Activated CD4-positive, alpha-beta T cell treated with anti-CD3 and anti-CD28 coated beads, Interleukin-2, amount 10 ng/mL, durations not matched to agents 7 days and 5 days (primary cell): ENCODE data around the gene RELN. TPM values are rescaled to one million over a fixed set of nuclear protein-coding genes. Genes with fewer than 3 reads are reported as not detected.

Experiments used
- CTCF ChIA-PET: fragments of 350-600 bp; sonication (Branson Sonifier 250); formaldehyde crosslinking; loops from one replicate; lab custom pipeline; 2021; ENCODE audit warnings: antibody characterized with exemption; lab: Charles Lee
- POLR2A ChIA-PET: fragments of 350-600 bp; sonication (Branson Sonifier 250); formaldehyde crosslinking; loops from one replicate; lab custom pipeline; 2021; ENCODE audit warnings: antibody characterized with exemption; lab: Charles Lee
- DNase-seq: peaks from one replicate; pipeline ENCODE4 v3.0.0-alpha.2; 2020
- H3K27ac Mint-ChIP-seq: one replicate; pipeline ENCODE4 v1.8.0; 2021; ENCODE audit warnings: mild to moderate bottlenecking, moderate library complexity, mixed read lengths
- H3K27me3 Mint-ChIP-seq: one replicate; pipeline ENCODE4 v1.8.0; 2021; ENCODE audit warnings: mixed read lengths
- H3K36me3 Mint-ChIP-seq: one replicate; pipeline ENCODE4 v1.8.0; 2021; ENCODE audit warnings: low read depth, mixed read lengths
- H3K4me1 Mint-ChIP-seq: one replicate; pipeline ENCODE4 v1.8.0; 2021; ENCODE audit warnings: mixed read lengths
- H3K4me3 Mint-ChIP-seq: one replicate; pipeline ENCODE4 v1.8.0; 2021; ENCODE audit warnings: mild to moderate bottlenecking, moderate library complexity, mixed read lengths
- H3K9me3 Mint-ChIP-seq: one replicate; pipeline ENCODE4 v1.8.0; 2021; ENCODE audit warnings: mixed read lengths
- total RNA-seq, 2 experiments: library from RNA; stranded (reverse); gene quantifications; one replicate each; pipeline ENCODE4 v1.2.3, GENCODE V29; 2021

Gene RELN
- total RNA-seq, 2 experiments from 2014 or later = not detected

DNA sequence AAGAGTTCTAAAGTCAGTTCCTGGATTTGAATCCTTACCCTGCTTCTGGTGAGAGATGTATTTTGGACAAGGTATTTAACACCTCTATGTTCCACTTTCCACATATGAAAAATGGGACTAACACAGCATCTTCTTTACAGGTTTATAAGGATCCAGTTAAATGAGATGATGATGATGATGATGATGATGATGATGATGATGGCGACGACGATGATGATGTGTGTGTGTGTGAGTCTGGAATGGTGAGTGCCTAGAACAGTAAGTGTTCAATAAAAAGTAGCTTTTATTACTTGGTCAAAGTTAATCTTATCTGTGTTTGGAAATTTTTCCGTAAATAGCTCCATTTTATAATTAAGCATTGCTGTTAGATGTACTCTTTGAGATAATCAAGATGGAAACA lies 295.2 kb downstream of the RELN start:
- no peak for DNase-seq
- Mint-ChIP-seq H3K4me1 (no peaks in the 10 kb centered on the region), H3K27ac (no peak overlapping the region), H3K4me3 (no peak overlapping the region), H3K36me3 (no peaks in the 10 kb centered on the region), H3K27me3 (no peaks in the 10 kb centered on the region), H3K9me3 (no peaks in the 10 kb centered on the region)
- POLR2A ChIA-PET = no interaction called here
- CTCF ChIA-PET = interaction anchor here (0.6 kb wide), 1 partner anchor 350 kb away, joined by 3 read pairs; no protein-coding TSS in a partner anchor

DNA sequence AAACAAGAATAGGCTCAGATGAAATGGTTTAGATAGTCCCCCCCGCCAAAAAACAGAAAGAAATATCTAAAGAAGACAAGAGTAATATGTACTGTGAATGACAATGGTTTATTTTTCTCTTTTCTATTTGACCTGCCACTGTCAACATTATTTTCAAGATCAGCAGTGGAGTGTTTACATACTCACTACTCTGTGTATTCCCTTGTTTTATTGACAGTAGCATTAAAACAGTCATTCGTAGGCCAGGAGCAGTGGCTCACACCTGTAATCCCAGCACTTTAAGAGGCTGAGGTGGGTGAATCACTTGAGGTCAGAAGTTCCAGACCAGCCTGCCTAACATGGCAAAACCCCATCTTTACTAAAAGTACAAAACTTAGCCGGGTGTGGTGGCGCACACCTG lies 298.2 kb downstream of the RELN start:
- H3K9me3 Mint-ChIP-seq = no peaks in the 10 kb centered on the region
- POLR2A ChIA-PET = no interaction called here
- H3K4me3 Mint-ChIP-seq = no peak overlapping the region
- no peaks in the 10 kb centered on the region for H3K4me1 Mint-ChIP-seq
- DNase-seq = no peak
- no peaks in the 10 kb centered on the region for H3K27me3 Mint-ChIP-seq
- H3K36me3 Mint-ChIP-seq = no peaks in the 10 kb centered on the region
- CTCF ChIA-PET = interaction anchor here (1.7 kb wide), 1 partner anchor 11 kb away, joined by 5 read pairs; no protein-coding TSS in a partner anchor
- H3K27ac Mint-ChIP-seq = no peak overlapping the region

DNA sequence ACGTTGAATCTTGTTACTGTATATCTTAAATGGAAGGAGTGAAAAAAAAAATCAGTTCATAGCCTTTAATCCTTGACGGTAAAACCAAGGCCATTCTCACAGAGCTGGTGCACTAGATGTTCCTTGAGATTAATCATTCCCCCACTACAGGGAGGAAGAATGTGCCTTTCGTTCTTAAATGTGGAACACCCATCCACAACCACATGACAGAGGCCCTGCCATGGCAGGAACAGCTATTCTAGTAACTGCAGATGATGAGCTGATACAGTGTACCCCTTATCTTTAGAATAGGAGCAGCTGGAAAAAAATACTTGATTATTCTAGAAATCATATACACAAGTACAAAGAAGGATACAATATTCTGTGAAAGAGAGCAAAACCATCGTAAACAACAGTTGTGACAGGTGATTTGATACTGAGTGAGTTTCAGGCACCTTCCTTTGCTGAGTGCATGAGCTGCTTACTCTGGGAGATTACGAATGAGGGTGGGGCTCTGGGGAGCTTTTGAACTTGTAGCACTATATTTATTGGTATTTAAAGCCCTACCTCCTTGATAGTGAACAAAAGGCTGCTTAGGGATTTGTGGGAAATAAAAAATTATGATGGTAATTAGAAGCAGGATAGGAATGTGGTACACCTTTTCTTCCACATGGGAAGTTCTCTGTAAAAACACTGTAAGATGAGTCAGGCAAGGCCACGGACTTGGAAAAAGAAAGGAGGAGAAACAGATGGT lies 299.1 kb downstream of the RELN start:
- POLR2A ChIA-PET = no interaction called here
- no peak for DNase-seq

DNA sequence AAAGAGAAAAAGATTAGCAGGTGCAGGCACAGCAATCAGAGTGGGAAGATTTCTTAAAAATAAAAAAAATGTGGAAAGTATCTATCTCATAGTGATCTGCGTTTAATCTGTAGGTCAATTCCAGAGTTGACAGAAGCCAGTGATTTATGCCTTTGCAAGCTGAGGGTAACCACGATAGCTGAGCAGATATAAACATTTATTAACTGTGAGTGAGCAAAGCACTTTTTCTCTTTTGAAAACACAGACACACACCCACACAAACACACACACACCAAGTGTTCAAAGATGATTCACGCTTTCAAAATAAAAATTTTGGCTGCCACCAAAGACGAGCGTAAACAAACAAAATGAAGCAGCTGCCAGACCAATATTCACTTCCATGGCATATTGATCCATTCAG lies 300.2 kb downstream of the RELN start:
- Mint-ChIP-seq H3K9me3 (no peaks in the 10 kb centered on the region), H3K27ac (no peak overlapping the region), H3K4me1 (no peaks in the 10 kb centered on the region), H3K36me3 (no peaks in the 10 kb centered on the region), H3K4me3 (no peak overlapping the region), H3K27me3 (no peaks in the 10 kb centered on the region)
- CTCF ChIA-PET = no interaction called here
- no peak for DNase-seq
- POLR2A ChIA-PET = no interaction called here

More for the DNA sequence above, 299.1 kb downstream of the RELN start:
- no peaks in the 10 kb centered on the region for H3K36me3 Mint-ChIP-seq
- no peak overlapping the region for H3K27ac Mint-ChIP-seq
- CTCF ChIA-PET = no interaction called here
- H3K27me3 Mint-ChIP-seq = no peaks in the 10 kb centered on the region
- H3K4me1 Mint-ChIP-seq = no peaks in the 10 kb centered on the region
- H3K4me3 Mint-ChIP-seq = no peak overlapping the region
- H3K9me3 Mint-ChIP-seq = no peaks in the 10 kb centered on the region

DNA sequence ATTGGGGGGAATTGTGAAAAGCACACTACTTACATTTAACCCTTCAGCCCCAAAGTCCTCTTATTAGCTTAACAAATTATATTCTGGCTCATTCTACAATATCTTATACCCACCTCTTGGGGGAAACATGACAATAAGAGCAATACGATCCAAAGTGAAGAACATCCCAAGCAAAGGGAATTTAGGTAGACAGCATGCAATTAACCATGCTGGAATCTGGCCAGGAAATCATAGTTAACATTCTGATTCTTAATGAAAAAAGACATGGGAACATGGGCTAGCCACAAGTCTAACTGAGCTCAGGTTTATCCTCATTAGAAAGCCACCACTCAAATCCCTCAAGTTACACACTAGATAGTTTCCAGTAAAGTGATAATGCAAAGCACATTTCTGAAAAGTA lies 301.5 kb downstream of the RELN start:
- Mint-ChIP-seq H3K36me3 (no peaks in the 10 kb centered on the region), H3K27me3 (no peaks in the 10 kb centered on the region), H3K4me3 (no peak overlapping the region), H3K27ac (no peak overlapping the region), H3K4me1 (no peaks in the 10 kb centered on the region), H3K9me3 (no peaks in the 10 kb centered on the region)
- CTCF ChIA-PET = no interaction called here
- POLR2A ChIA-PET = no interaction called here
- DNase-seq = no peak

DNA sequence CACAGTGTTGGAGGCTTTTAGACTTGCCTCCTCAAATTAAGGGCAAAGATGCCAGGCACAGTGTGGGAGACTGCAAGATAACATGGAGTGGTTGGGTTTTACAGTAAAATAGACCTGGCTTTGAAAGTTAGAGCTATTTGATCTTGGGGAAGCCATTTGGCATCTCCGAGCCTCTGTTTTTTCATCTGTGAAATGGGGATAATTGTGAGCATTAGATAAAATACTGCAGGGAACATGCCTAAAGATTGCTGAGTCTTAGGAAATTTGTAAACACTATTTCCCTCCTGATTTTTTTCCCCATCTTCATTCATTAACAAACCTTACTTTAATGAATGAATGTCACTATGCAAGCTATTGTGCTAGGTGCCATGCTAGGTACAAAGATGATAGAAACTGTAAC lies 302.2 kb downstream of the RELN start:
- H3K9me3 Mint-ChIP-seq = no peaks in the 10 kb centered on the region
- DNase-seq = no peak
- no peaks in the 10 kb centered on the region for H3K27me3 Mint-ChIP-seq
- H3K36me3 Mint-ChIP-seq = no peaks in the 10 kb centered on the region
- ChIA-PET POLR2A (no interaction called here), CTCF (no interaction called here)
- H3K27ac Mint-ChIP-seq = no peak overlapping the region
- no peaks in the 10 kb centered on the region for H3K4me1 Mint-ChIP-seq
- H3K4me3 Mint-ChIP-seq = no peak overlapping the region

DNA sequence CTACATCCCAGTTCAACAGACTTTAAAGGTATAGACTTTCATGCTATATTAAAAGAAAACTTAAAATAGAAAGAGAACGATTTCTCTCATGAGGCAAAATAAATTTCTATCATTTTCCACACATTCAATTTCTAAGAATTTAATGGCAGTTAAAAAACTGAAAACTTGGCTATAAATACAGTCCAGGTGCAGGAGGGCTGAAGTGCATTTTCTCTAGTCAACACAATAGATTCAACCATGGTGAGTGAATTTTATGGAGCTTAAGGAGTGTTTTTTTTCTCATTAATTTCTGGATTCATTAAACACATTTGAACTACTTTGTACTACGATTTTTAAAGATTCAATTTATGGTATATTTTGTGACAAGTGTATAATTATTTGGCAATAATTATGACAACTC lies 302.7 kb downstream of the RELN start:
- Mint-ChIP-seq H3K27me3 (no peaks in the 10 kb centered on the region), H3K9me3 (no peaks in the 10 kb centered on the region)

DNA sequence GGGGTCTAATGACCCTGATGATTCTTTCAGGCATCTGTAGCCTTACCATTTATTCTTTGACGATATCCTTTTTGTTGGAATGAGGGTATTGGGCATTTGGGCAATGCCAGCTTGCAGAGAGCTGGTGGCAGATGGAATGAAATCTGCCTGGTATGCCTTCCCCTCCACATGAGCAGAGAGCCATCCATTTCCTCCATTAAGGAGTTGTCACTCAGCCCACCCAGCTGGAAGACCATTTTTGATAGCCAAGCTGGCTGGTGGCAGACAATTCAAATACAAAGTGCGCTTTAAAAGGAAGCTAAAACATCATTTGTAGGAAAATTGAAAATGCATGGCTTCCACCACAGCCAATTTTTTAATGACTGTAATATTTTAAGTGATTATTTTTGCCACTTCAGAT lies 303.4 kb downstream of the RELN start:
- CTCF ChIA-PET = no interaction called here
- H3K4me1 Mint-ChIP-seq = no peaks in the 10 kb centered on the region
- no peak overlapping the region for H3K27ac Mint-ChIP-seq

More for the DNA sequence above, 302.7 kb downstream of the RELN start:
- H3K4me3 Mint-ChIP-seq = no peak overlapping the region
- DNase-seq = no peak
- no peaks in the 10 kb centered on the region for H3K36me3 Mint-ChIP-seq
- ChIA-PET POLR2A (interaction anchor here (0.6 kb wide), 1 partner anchor 312 kb away, joined by 4 read pairs; no protein-coding TSS in a partner anchor), CTCF (no interaction called here)
- no peak overlapping the region for H3K27ac Mint-ChIP-seq
- no peaks in the 10 kb centered on the region for H3K4me1 Mint-ChIP-seq

DNA sequence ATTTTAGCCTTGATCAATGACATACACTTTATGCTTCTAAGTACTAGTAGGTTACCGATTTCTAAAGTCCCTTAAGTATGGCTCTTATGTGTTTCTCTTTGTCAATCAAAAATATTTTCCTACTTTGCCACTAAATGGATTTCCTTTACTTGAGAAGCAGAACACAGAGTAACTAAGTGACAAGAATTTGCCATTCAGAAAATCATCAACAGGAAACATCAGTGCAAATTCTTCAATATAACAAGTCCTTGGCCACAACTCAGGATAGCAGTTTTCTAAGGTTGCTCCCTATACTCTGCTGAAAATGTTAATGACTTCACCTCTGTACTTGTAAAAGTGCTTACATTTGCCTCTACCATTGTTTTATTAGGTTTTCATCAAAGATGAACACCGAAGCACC lies 303.8 kb downstream of the RELN start:
- Mint-ChIP-seq H3K9me3 (no peaks in the 10 kb centered on the region), H3K4me3 (no peak overlapping the region), H3K27me3 (no peaks in the 10 kb centered on the region), H3K27ac (no peak overlapping the region), H3K4me1 (no peaks in the 10 kb centered on the region), H3K36me3 (no peaks in the 10 kb centered on the region)
- ChIA-PET CTCF (no interaction called here), POLR2A (no interaction called here)
- DNase-seq = no peak

More for the DNA sequence above, 303.4 kb downstream of the RELN start:
- H3K27me3 Mint-ChIP-seq = no peaks in the 10 kb centered on the region
- POLR2A ChIA-PET = interaction anchor here (0.6 kb wide), 1 partner anchor 313 kb away, joined by 4 read pairs; no protein-coding TSS in a partner anchor
- no peaks in the 10 kb centered on the region for H3K9me3 Mint-ChIP-seq
- no peak overlapping the region for H3K4me3 Mint-ChIP-seq
- no peaks in the 10 kb centered on the region for H3K36me3 Mint-ChIP-seq
- DNase-seq = no peak

DNA sequence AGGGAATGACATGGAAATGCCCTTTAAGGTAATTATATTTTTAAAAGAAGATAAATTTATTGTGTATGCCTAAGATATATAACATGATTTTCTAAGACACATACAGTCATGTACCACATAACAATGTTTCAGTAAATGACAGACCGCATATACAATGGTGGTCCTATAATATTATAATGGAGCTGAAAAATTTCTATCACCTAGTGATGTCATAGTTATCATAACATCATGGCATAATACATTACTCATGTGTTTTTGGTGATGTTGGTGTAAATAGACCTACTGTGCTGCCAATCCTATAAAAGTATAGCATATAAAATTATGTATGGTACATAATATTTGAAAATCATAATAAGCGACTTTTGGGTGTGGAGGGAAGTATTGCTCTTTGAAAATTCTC lies 306.1 kb downstream of the RELN start:
- DNase-seq = no peak
- H3K4me3 Mint-ChIP-seq = no peak overlapping the region
- CTCF ChIA-PET = no interaction called here
- POLR2A ChIA-PET = no interaction called here
- H3K27me3 Mint-ChIP-seq = no peaks in the 10 kb centered on the region
- no peaks in the 10 kb centered on the region for H3K9me3 Mint-ChIP-seq
- no peaks in the 10 kb centered on the region for H3K4me1 Mint-ChIP-seq
- H3K36me3 Mint-ChIP-seq = no peaks in the 10 kb centered on the region
- no peak overlapping the region for H3K27ac Mint-ChIP-seq

DNA sequence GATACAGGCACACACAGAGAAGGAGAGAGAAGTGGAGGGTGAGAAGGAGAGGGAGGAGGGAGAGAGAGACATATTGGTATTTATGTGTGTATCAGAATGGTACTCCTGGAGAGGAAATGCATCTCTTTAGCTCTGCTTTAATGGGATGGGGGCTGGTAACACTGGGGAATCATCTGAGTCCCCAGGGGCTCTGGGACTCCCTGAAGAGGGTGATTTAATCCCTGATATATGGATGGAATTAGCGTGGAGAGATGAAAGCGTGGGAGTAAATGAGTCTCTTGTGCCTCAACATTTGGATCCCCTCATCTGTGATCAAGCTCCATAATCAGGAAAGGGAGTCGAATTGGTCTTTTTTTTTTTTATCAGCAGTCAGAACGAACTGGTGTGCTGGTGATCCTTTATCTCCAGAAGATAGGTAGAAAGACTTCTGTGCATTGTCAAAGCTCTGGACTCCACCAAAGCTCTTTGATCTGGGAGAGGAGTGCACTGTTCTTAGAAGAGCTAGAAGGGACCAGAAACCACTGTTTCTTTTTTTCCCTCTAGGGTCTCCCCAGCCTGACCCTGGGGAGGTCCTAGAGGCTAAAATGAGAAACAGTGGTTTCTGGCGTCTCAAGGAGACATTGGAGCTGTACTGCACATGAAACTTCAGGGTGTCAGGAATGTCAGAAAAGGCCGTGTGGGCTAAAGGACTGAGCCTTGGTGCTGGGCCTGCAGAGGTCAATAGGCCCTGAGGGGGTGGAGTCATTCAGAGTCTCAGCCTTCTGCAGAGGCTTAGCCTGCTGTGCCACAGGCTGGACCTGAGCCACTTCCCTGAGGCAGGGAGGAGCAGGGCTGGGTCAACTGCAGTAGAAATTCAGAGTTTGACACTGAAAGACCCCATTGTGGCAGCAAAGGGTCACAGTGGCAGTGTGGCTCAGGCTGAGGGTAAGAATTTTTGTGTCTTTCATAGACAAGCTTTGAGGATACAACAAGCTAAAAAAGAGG lies 309.0 kb downstream of the RELN start:
- H3K27me3 Mint-ChIP-seq = no peaks in the 10 kb centered on the region
- ChIA-PET POLR2A (no interaction called here), CTCF (interaction anchor here (1.3 kb wide), 1 partner anchor 12 kb away, joined by 5 read pairs; no protein-coding TSS in a partner anchor)
- H3K4me3 Mint-ChIP-seq = no peak overlapping the region
- H3K36me3 Mint-ChIP-seq = no peaks in the 10 kb centered on the region
- H3K4me1 Mint-ChIP-seq = no peaks in the 10 kb centered on the region
- DNase-seq = no peak
- H3K9me3 Mint-ChIP-seq = peaks cover 3% of the 10 kb centered on the region
- no peak overlapping the region for H3K27ac Mint-ChIP-seq

DNA sequence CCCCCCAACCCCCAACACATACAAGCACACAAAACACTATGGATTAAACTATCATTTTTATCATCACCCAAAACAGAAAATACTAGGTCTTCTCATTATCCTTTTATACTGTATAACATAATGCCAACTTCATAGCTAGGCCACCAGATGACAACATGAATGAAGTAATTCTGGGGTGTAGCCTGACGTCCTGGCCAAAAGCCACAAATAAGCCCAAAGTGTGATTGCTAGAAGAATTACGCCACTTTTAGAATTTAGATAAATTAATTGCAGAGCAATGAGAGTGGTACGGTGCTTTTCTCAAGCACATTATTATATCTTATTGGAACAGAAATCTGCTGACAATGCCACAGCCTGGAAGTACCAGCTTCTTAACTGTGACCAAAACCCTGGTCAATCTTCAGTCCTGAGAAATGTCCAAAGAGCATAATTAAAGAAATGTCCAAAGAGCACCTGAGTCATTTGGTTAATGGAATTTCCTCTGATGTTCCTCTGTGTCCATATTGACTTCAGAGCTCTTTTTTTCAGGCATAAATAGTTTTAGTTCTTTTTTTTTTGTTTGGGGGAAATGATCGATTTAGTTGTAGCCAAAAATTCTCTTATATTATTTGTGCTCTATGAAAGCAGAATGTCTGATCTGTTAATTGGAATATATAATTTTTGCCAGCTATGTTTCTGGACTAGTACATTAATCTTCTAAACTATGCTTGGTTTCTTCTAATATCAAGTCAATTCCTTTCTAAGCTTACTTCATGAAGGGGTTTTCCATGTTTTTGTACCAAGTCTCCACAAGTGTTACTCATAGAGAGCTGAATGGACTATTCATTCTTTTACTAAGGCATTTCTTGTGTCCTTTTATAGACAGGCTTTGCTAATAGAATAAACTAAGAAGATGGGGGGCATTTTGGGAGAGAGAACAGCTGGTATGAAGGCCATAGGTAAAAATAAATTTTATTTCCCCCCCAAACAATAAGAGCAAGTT lies 310.0 kb downstream of the RELN start:
- Mint-ChIP-seq H3K4me1 (no peaks in the 10 kb centered on the region), H3K36me3 (no peaks in the 10 kb centered on the region), H3K27me3 (no peaks in the 10 kb centered on the region), H3K4me3 (no peak overlapping the region), H3K9me3 (peaks cover 3% of the 10 kb centered on the region), H3K27ac (no peak overlapping the region)
- ChIA-PET CTCF (interaction anchor here (1.3 kb wide), 1 partner anchor 13 kb away, joined by 5 read pairs; no protein-coding TSS in a partner anchor), POLR2A (interaction anchor here (0.6 kb wide), 1 partner anchor 950 kb away, joined by 5 read pairs; no protein-coding TSS in a partner anchor)
- DNase-seq = no peak
